Suprapubic skin (tissue), 4 donors: ENCODE measurements around the gene EPHA10.

ENCODE experiments used
- CTCF ChIP-seq, 2 donors: fragments of 200-600 bp in 1 of 2; fragments of 450-650 bp in 1 of 2; sonication (generic) in 1 of 2; IDR thresholded peaks; one replicate each; pipeline ENCODE4 v1.5.1; 2016 to 2019; ENCODE audit warnings: antibody characterized with exemption in 2 of 2, mild to moderate bottlenecking in 1 of 2, moderate library complexity in 1 of 2
- POLR2A ChIP-seq, 2 donors: fragments of 450-650 bp; IDR thresholded peaks; one replicate each; pipeline ENCODE4 v1.6.1; 2017; ENCODE audit warnings: antibody characterized with exemption in 2 of 2, mild to moderate bottlenecking in 2 of 2, moderate library complexity in 2 of 2
- POLR2AphosphoS5 ChIP-seq, 3 donors: sonication (generic); formaldehyde crosslinking; IDR thresholded peaks; one replicate each; pipeline ENCODE4 v1.6.1; 2017; ENCODE audit warnings: antibody characterized with exemption in 3 of 3

GRCh38 chr1:37692078-37692833 lies 72.7 kb downstream of the EPHA10 start, which contains the start of gene CDCA8:
- TF ChIP-seq CTCF (IDR thresholded peaks at IDR 0.05): peak in 1 of 2 donors; percentile 71
- peak in 2 of 3 donors; percentile 27 to 48 for TF ChIP-seq POLR2AphosphoS5 (IDR thresholded peaks at IDR 0.05)
- TF ChIP-seq POLR2A (IDR thresholded peaks at IDR 0.05): no peak
